H9 (cell line): ENCODE measurements around the gene PTPN2. TPM values are rescaled to one million over a fixed set of nuclear protein-coding genes. Genes with fewer than 3 reads are reported as not detected.

Experiments used
- DNase-seq: peaks from one replicate; pipeline ENCODE4 v3.0.0-alpha.2; 2017
- H2AFZ ChIP-seq: one replicate; pipeline ENCODE4 v1.6.1; 2013; ENCODE audit warnings: mild to moderate bottlenecking, low read length, control low read depth, moderate library complexity
- H2AK5ac ChIP-seq: 2 replicates; pipeline ENCODE4 v1.6.1; 2013; ENCODE audit warnings: low read length, control low read depth, mixed read lengths; ENCODE audit not compliant: insufficient read length
- H2BK120ac ChIP-seq: one replicate; pipeline ENCODE4 v1.6.1; 2013; ENCODE audit warnings: low read depth, mild to moderate bottlenecking, low read length, control low read depth, inconsistent platforms; ENCODE audit not compliant: poor library complexity, severe bottlenecking
- H2BK12ac ChIP-seq: 2 replicates; pipeline ENCODE4 v1.6.1; 2013; ENCODE audit warnings: low read length, control low read depth, mixed read lengths, low read depth; ENCODE audit not compliant: insufficient read length
- H2BK15ac ChIP-seq: 2 replicates; pipeline ENCODE4 v1.6.1; 2013; ENCODE audit warnings: low read depth, low read length, control low read depth
- H2BK20ac ChIP-seq: one replicate; pipeline ENCODE4 v1.6.1; 2013; ENCODE audit warnings: low read depth, mild to moderate bottlenecking, low read length, control low read depth, inconsistent platforms; ENCODE audit not compliant: poor library complexity, severe bottlenecking
- H2BK5ac ChIP-seq: 2 replicates; pipeline ENCODE4 v1.6.1; 2013; ENCODE audit warnings: low read length, control low read depth, mixed read lengths; ENCODE audit not compliant: insufficient read length
- H3K14ac ChIP-seq: 2 replicates; pipeline ENCODE4 v1.6.1; 2013; ENCODE audit warnings: low read length, control low read depth; ENCODE audit not compliant: insufficient read depth
- H3K18ac ChIP-seq: 2 replicates; pipeline ENCODE4 v1.6.1; 2013; ENCODE audit warnings: low read depth, mild to moderate bottlenecking, mixed read lengths, low read length, control low read depth; ENCODE audit not compliant: insufficient read length
- H3K23ac ChIP-seq: 2 replicates; pipeline ENCODE4 v1.6.1; 2013; ENCODE audit warnings: low read length, control low read depth, mixed read lengths, low read depth; ENCODE audit not compliant: insufficient read length
- H3K23me2 ChIP-seq: 2 replicates; pipeline ENCODE4 v1.6.1; 2013; ENCODE audit warnings: low read depth, mild to moderate bottlenecking, mixed read lengths, low read length, control low read depth; ENCODE audit not compliant: insufficient read length, poor library complexity, severe bottlenecking
- H3K27ac ChIP-seq: 2 replicates; pipeline ENCODE4 v1.5.1; 2013; ENCODE audit warnings: low read length, control low read depth, mixed read lengths, low read depth; ENCODE audit not compliant: insufficient read length
- H3K27me3 ChIP-seq: 2 replicates; pipeline ENCODE4 v1.6.1; 2013; ENCODE audit warnings: low read length, control low read depth, inconsistent platforms; ENCODE audit not compliant: insufficient read depth
- H3K4ac ChIP-seq: 2 replicates; pipeline ENCODE4 v1.6.1; 2013; ENCODE audit warnings: low read depth, mild to moderate bottlenecking, control low read depth, inconsistent platforms, low read length, moderate library complexity
- H3K4me1 ChIP-seq: 2 replicates; pipeline ENCODE4 v1.6.1; 2013; ENCODE audit warnings: low read length, control low read depth, inconsistent platforms; ENCODE audit not compliant: insufficient read depth
- H3K4me2 ChIP-seq: 2 replicates; pipeline ENCODE4 v1.6.1; 2013; ENCODE audit warnings: low read length, control low read depth, mixed read lengths; ENCODE audit not compliant: insufficient read length, insufficient read depth
- H3K56ac ChIP-seq: 2 replicates; pipeline ENCODE4 v1.6.1; 2013; ENCODE audit warnings: low read depth, mild to moderate bottlenecking, mixed read lengths, low read length, control low read depth; ENCODE audit not compliant: insufficient read length
- H3K79me1 ChIP-seq: 2 replicates; pipeline ENCODE4 v1.6.1; 2013; ENCODE audit warnings: low read depth, mild to moderate bottlenecking, moderate library complexity, low read length, control low read depth, inconsistent platforms; ENCODE audit not compliant: insufficient read depth, poor library complexity, severe bottlenecking
- H3K79me2 ChIP-seq: 2 replicates; pipeline ENCODE4 v1.6.1; 2013; ENCODE audit warnings: low read length, control low read depth, inconsistent platforms; ENCODE audit not compliant: insufficient read depth
- H3K9ac ChIP-seq: 2 replicates; pipeline ENCODE4 v1.6.1; 2013; ENCODE audit warnings: low read length, control low read depth, mixed read lengths; ENCODE audit not compliant: insufficient read length; ENCODE audit errors: extremely low read depth
- H3K9me3 ChIP-seq: one replicate; pipeline ENCODE4 v1.6.1; 2013; ENCODE audit warnings: low read depth, low read length, inconsistent platforms; ENCODE audit not compliant: control insufficient read depth
- H3T11ph ChIP-seq: one replicate; pipeline ENCODE4 v1.6.1; 2013; ENCODE audit warnings: mild to moderate bottlenecking, low read length, control low read depth, inconsistent platforms
- H4K20me1 ChIP-seq: one replicate; pipeline ENCODE4 v1.6.1; 2013; ENCODE audit not compliant: control insufficient read depth, insufficient read length, insufficient read depth
- H4K5ac ChIP-seq: 2 replicates; pipeline ENCODE4 v1.6.1; 2013; ENCODE audit warnings: low read depth, mild to moderate bottlenecking, mixed read lengths, low read length, control low read depth; ENCODE audit not compliant: insufficient read length
- H4K8ac ChIP-seq: replicated peaks from 2 replicates; pipeline ENCODE4 v1.6.1; 2013; ENCODE audit warnings: low read length, control low read depth, mixed read lengths, low read depth; ENCODE audit not compliant: insufficient read length
- H4K91ac ChIP-seq: 2 replicates; pipeline ENCODE4 v1.6.1; 2013; ENCODE audit warnings: low read depth, mild to moderate bottlenecking, moderate library complexity, mixed read lengths, low read length, control low read depth; ENCODE audit not compliant: insufficient read length
- H3K27ac Mint-ChIP-seq, 3 experiments: 2 replicates in 2 of 3; 3 replicates in 1 of 3; pipeline ENCODE4 v1.8.0; 2020 to 2021; ENCODE audit warnings: mixed read lengths in 3 of 3, mild to moderate bottlenecking in 1 of 3, moderate library complexity in 1 of 3
- H3K27me3 Mint-ChIP-seq: 2 replicates; pipeline ENCODE4 v1.8.0; 2021; ENCODE audit warnings: low read depth, mild to moderate bottlenecking, moderate library complexity, mixed read lengths
- H3K36me3 Mint-ChIP-seq, 3 experiments: 2 replicates in 2 of 3; 3 replicates in 1 of 3; pipeline ENCODE4 v1.8.0; 2020 to 2021; ENCODE audit warnings: low read depth in 3 of 3, mixed read lengths in 3 of 3; ENCODE audit not compliant: insufficient read depth in 1 of 3
- H3K4me1 Mint-ChIP-seq, 2 experiments: 2 replicates each; pipeline ENCODE4 v1.8.0; 2020; ENCODE audit warnings: mixed read lengths in 2 of 2
- H3K4me3 Mint-ChIP-seq, 2 experiments: 2 replicates in 1 of 2; 3 replicates in 1 of 2; pipeline ENCODE4 v1.8.0; 2020 to 2021; ENCODE audit warnings: mild to moderate bottlenecking in 2 of 2, mixed read lengths in 2 of 2, moderate library complexity in 1 of 2
- H3K9me3 Mint-ChIP-seq, 2 experiments: 2 replicates in 1 of 2; 3 replicates in 1 of 2; pipeline ENCODE4 v1.8.0; 2020; ENCODE audit warnings: mild to moderate bottlenecking in 2 of 2, mixed read lengths in 2 of 2, moderate library complexity in 1 of 2
- CTCF ChIP-seq: fragments of 200-600 bp; sonication (generic); conservative IDR thresholded peaks from 3 replicates; pipeline ENCODE4 v1.8.0; 2021; ENCODE audit warnings: antibody characterized with exemption, mild to moderate bottlenecking
- WGBS: extraction: QIAGEN DNeasy Blood & Tissue Kit; methylation state at CpG from one replicate; pipeline ENCODE4 v1.1.7; 2013; ENCODE audit warnings: missing lambda C conversion rate, low lambda C conversion rate, mixed read lengths; ENCODE audit not compliant: insufficient read length; ENCODE audit errors: extremely low coverage; 5-methylcytosine and 5-hydroxymethylcytosine counted together
- total RNA-seq: library from RNA; stranded (reverse); gene quantifications from 2 replicates; pipeline ENCODE4 v1.2.1, GENCODE V29; 2021

PTPN2 gene
- total RNA-seq, 1 experiment from 2014 or later: 48.7 TPM

GRCh38 chr18:12930376-12930775 lies 46.3 kb upstream of the PTPN2 start:
- Histone ChIP-seq H4K8ac (no peak overlapping the region), H2AFZ (no peak overlapping the region), H3K9me3 (no peaks in the 10 kb centered on the region), H4K5ac (no peak overlapping the region), H3K27ac (no peak overlapping the region), H2BK12ac (no peak overlapping the region), H3K23me2 (no peaks in the 10 kb centered on the region), H3K27me3 (no peaks in the 10 kb centered on the region), H3K4me1 (no peaks in the 10 kb centered on the region), H3K79me1 (no peaks in the 10 kb centered on the region), H3K9ac (no peak overlapping the region), H2BK5ac (no peak overlapping the region), H3K4me2 (no peak overlapping the region), H3K79me2 (no peaks in the 10 kb centered on the region), H3K56ac (no peak overlapping the region), H3K18ac (no peak overlapping the region), H2AK5ac (no peak overlapping the region), H3T11ph (no peak overlapping the region), H3K23ac (no peak overlapping the region), H4K91ac (no peak overlapping the region), H3K14ac (no peak overlapping the region), H3K4ac (no peak overlapping the region), H2BK20ac (no peak overlapping the region), H2BK15ac (no peak overlapping the region), H2BK120ac (no peak overlapping the region), H4K20me1 (peaks cover 2% of the 10 kb centered on the region)
- Mint-ChIP-seq H3K27ac (no peak overlapping the region), H3K27me3 (no peaks in the 10 kb centered on the region), H3K4me1 (peaks cover 7 to 13% of the 10 kb centered on the region in 2 experiments), H3K36me3 (no peaks in the 10 kb centered on the region), H3K4me3 (no peak overlapping the region), H3K9me3 (no peaks in the 10 kb centered on the region; a peak in 1 of 5 replicates)
- DNase-seq: no peak
- TF ChIP-seq CTCF: no peak
- WGBS: no CpG with 5 or more reads among the region's 3 CpGs
